HEK293 (cell line): ENCODE results near the gene HTT.
A peak's percentile ranks its signal among the peaks of the same experiment; 100 is the strongest.

ENCODE experiments used
- ELK4 ChIP-seq: IDR thresholded peaks from 2 replicates; pipeline ENCODE4 v1.6.1; 2011; ENCODE audit warnings: mild to moderate bottlenecking, low read depth, low read length, borderline replicate concordance
- GLIS2 ChIP-seq: fragments of 450-650 bp; formaldehyde crosslinking; IDR thresholded peaks from 2 replicates; pipeline ENCODE4 v1.5.1; 2016; ENCODE audit warnings: missing biosample characterization, missing genetic modification characterization
- KLF10 ChIP-seq: fragments of 450-650 bp; IDR thresholded peaks from 2 replicates; pipeline ENCODE4 v1.5.1; 2018; ENCODE audit warnings: missing biosample characterization, mild to moderate bottlenecking, missing genetic modification characterization
- KLF7 ChIP-seq: fragments of 450-650 bp; formaldehyde crosslinking; IDR thresholded peaks from 2 replicates; pipeline ENCODE4 v1.5.1; 2016; ENCODE audit warnings: missing biosample characterization, missing genetic modification characterization, borderline replicate concordance
- MEIS1 ChIP-seq: sonication (generic); formaldehyde crosslinking; IDR thresholded peaks from 2 replicates; pipeline ENCODE4 v1.8.1; 2022; ENCODE audit warnings: missing genetic modification reagents, mild to moderate bottlenecking, borderline replicate concordance
- OVOL3 ChIP-seq: fragments of 450-650 bp; formaldehyde crosslinking; IDR thresholded peaks from 2 replicates; pipeline ENCODE4 v1.5.1; 2016; ENCODE audit warnings: missing biosample characterization, missing genetic modification characterization
- PRDM1 ChIP-seq: fragments of 450-650 bp; formaldehyde crosslinking; IDR thresholded peaks from 2 replicates; pipeline ENCODE4; 2016; ENCODE audit warnings: missing biosample characterization, missing genetic modification characterization
- PRDM4 ChIP-seq: fragments of 450-650 bp; formaldehyde crosslinking; IDR thresholded peaks from 2 replicates; pipeline ENCODE4 v1.5.1; 2017; ENCODE audit warnings: missing biosample characterization, missing genetic modification characterization
- SP2 ChIP-seq: fragments of 450-650 bp; formaldehyde crosslinking; IDR thresholded peaks from 2 replicates; pipeline ENCODE4 v1.5.1; 2016; ENCODE audit warnings: missing biosample characterization, missing genetic modification characterization
- ZBTB1 ChIP-seq: fragments of 450-650 bp; formaldehyde crosslinking; IDR thresholded peaks from 2 replicates; pipeline ENCODE4 v1.5.1; 2016; ENCODE audit warnings: missing biosample characterization, missing genetic modification characterization
- ZBTB17 ChIP-seq: fragments of 450-650 bp; formaldehyde crosslinking; IDR thresholded peaks from 2 replicates; pipeline ENCODE4 v1.5.1; 2016; ENCODE audit warnings: missing biosample characterization, missing genetic modification characterization
- ZFP41 ChIP-seq: fragments of 450-650 bp; formaldehyde crosslinking; IDR thresholded peaks from 2 replicates; pipeline ENCODE4 v1.5.1; 2016; ENCODE audit warnings: missing biosample characterization, missing genetic modification characterization, borderline replicate concordance
- ZNF112 ChIP-seq: fragments of 450-650 bp; formaldehyde crosslinking; IDR thresholded peaks from 2 replicates; pipeline ENCODE4 v1.5.0; 2017; ENCODE audit warnings: missing biosample characterization, missing genetic modification characterization
- ZNF121 ChIP-seq: fragments of 450-650 bp; formaldehyde crosslinking; IDR thresholded peaks from 2 replicates; pipeline ENCODE4 v1.5.1; 2016; ENCODE audit warnings: missing biosample characterization, missing genetic modification characterization
- ZNF148 ChIP-seq: fragments of 450-650 bp; formaldehyde crosslinking; IDR thresholded peaks from 2 replicates; pipeline ENCODE4 v1.5.0; 2017; ENCODE audit warnings: missing biosample characterization, missing genetic modification characterization, borderline replicate concordance
- ZNF16 ChIP-seq: fragments of 450-650 bp; formaldehyde crosslinking; IDR thresholded peaks from 2 replicates; pipeline ENCODE4 v1.5.1; 2016; ENCODE audit warnings: low read depth, missing biosample characterization, missing genetic modification characterization
- ZNF2 ChIP-seq: fragments of 450-650 bp; formaldehyde crosslinking; IDR thresholded peaks from 2 replicates; pipeline ENCODE4 v1.5.1; 2016; ENCODE audit warnings: missing biosample characterization, missing genetic modification characterization
- ZNF211 ChIP-seq: fragments of 450-650 bp; formaldehyde crosslinking; IDR thresholded peaks from 2 replicates; pipeline ENCODE4 v1.5.1; 2016; ENCODE audit warnings: low read depth, missing biosample characterization, missing genetic modification characterization
- ZNF221 ChIP-seq: fragments of 450-650 bp; formaldehyde crosslinking; IDR thresholded peaks from 2 replicates; pipeline ENCODE4 v1.5.1; 2017; ENCODE audit warnings: missing biosample characterization, missing genetic modification characterization, borderline replicate concordance
- ZNF23 ChIP-seq: fragments of 450-650 bp; formaldehyde crosslinking; IDR thresholded peaks from 2 replicates; pipeline ENCODE4 v1.5.1; 2016; ENCODE audit warnings: missing biosample characterization, missing genetic modification characterization, borderline replicate concordance
- ZNF274 ChIP-seq, 2 experiments: fragments of 200-500 bp in 1 of 2; fragments of 450-650 bp in 1 of 2; sonication (Bioruptor generic) in 1 of 2; formaldehyde crosslinking in 1 of 2; IDR thresholded peaks; 2 replicates each; pipeline versions ENCODE4 v1.5.1 to v1.6.1; 2014 to 2016; ENCODE audit warnings: borderline replicate concordance in 1 of 2, inconsistent platforms in 1 of 2, low read length in 1 of 2, missing biosample characterization in 1 of 2, missing genetic modification characterization in 1 of 2
- ZNF433 ChIP-seq: fragments of 450-650 bp; formaldehyde crosslinking; IDR thresholded peaks from 2 replicates; pipeline ENCODE4 v1.5.1; 2016; ENCODE audit warnings: missing biosample characterization, missing genetic modification characterization, low read depth
- ZNF544 ChIP-seq: fragments of 450-650 bp; formaldehyde crosslinking; IDR thresholded peaks from 2 replicates; pipeline ENCODE4 v1.5.0; 2017; ENCODE audit warnings: missing biosample characterization, missing genetic modification characterization
- ZNF670 ChIP-seq: fragments of 450-650 bp; formaldehyde crosslinking; IDR thresholded peaks from 2 replicates; pipeline ENCODE4 v1.5.1; 2016; ENCODE audit warnings: missing biosample characterization, missing genetic modification characterization, low read depth
- ZNF76 ChIP-seq: fragments of 450-650 bp; formaldehyde crosslinking; IDR thresholded peaks from 2 replicates; pipeline ENCODE4; 2016; ENCODE audit warnings: low read depth, missing biosample characterization, missing genetic modification characterization, borderline replicate concordance
- ZNF768 ChIP-seq: fragments of 450-650 bp; formaldehyde crosslinking; IDR thresholded peaks from 2 replicates; pipeline ENCODE4 v1.5.1; 2018; ENCODE audit warnings: missing biosample characterization, mild to moderate bottlenecking, missing genetic modification characterization
- ZNF830 ChIP-seq: fragments of 450-650 bp; IDR thresholded peaks from 2 replicates; pipeline ENCODE4 v1.5.0; 2018; ENCODE audit warnings: missing biosample characterization, missing genetic modification characterization, low read depth, mild to moderate bottlenecking, moderate library complexity
- ZSCAN30 ChIP-seq: fragments of 450-650 bp; IDR thresholded peaks from 2 replicates; pipeline ENCODE4 v1.5.1; 2018; ENCODE audit warnings: missing biosample characterization, mild to moderate bottlenecking, missing genetic modification characterization, moderate library complexity

HTT gene

GRCh38 chr4:3074846-3075651 is 568 bp downstream of the HTT start (continued):
- TF ChIP-seq MEIS1 (CRISPR knock-in tag) (no peak), ZNF211 (tag by site-specific recombination) (no peak), ZNF544 (no peak), ZNF23 (tag by site-specific recombination) (no peak), ELK4 (no peak), KLF10 (tag by site-specific recombination) (peak; percentile 65; the same call in 1 of the 2 replicates), OVOL3 (tag by site-specific recombination) (no peak), ZNF433 (tag by site-specific recombination) (no peak), ZNF121 (tag by site-specific recombination) (no peak), SP2 (tag by site-specific recombination) (peak; percentile 64), ZNF670 (tag by site-specific recombination) (no peak), ZNF830 (no peak), ZNF148 (tag by site-specific recombination) (no peak), ZSCAN30 (tag by site-specific recombination) (no peak), ZBTB1 (tag by site-specific recombination) (no peak), ZNF768 (tag by site-specific recombination) (no peak), ZFP41 (tag by site-specific recombination) (no peak), PRDM4 (tag by site-specific recombination) (no peak), PRDM1 (tag by site-specific recombination) (no peak), ZNF112 (tag by site-specific recombination) (no peak), ZNF2 (no peak), ZNF221 (tag by site-specific recombination) (no peak), ZNF16 (tag by site-specific recombination) (no peak), ZNF274 (IDR thresholded peaks at IDR 0.05; ENCODE audit: low read length) (no peak), ZNF274 (tag by site-specific recombination; IDR thresholded peaks at IDR 0.05; ENCODE audit: borderline replicate concordance) (no peak), ZNF76 (tag by site-specific recombination) (peak; percentile 13; the same call in 1 of the 2 replicates), ZBTB17 (tag by site-specific recombination) (no peak), KLF7 (tag by site-specific recombination) (no peak), GLIS2 (peak; percentile 54; the same call in 1 of the 2 replicates)
